Ovary (tissue), 3 donors: ENCODE data around the gene ADAMTS14.

Experiments used
- EP300 ChIP-seq: sonication (generic); formaldehyde crosslinking; IDR thresholded peaks from one replicate; pipeline ENCODE4 v1.6.1; 2017; ENCODE audit warnings: antibody characterized with exemption
- POLR2A ChIP-seq: fragments of 450-650 bp; IDR thresholded peaks from one replicate; pipeline ENCODE4 v1.6.1; 2017; ENCODE audit warnings: antibody characterized with exemption, mild to moderate bottlenecking, moderate library complexity
- TF ChIP-seq, protein P1 (sequence below), 3 donors: fragments of 450-650 bp in 2 of 3; fragments of 200-600 bp in 1 of 3; IDR thresholded peaks; one replicate each; pipeline versions ENCODE4 v1.5.1 to v1.8.0; 2016 to 2022; ENCODE audit warnings: antibody characterized with exemption in 3 of 3, mild to moderate bottlenecking in 1 of 3
- donor health status: DM: no; HTN: no; CAD: no.

DNA sequence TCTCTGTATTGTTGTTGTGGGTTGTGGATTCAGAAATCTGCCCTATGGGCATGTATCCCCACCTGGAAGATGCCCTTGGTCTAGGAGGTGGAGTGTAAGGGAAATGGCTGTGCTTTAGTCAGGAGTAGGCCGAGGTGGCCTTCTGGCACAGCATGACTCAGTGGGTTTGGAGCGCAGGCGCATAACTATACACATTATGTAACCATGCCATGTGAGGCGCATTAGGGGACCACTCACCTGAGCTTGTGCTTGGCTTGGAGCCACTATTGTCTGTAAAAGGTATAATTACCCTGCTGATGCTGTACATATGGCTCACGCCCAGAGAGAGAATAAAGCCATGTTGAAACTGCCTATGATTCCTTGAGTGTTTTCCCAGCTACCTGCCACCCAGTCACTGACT is 20.6 kb upstream of the ADAMTS14 start:
- TF ChIP-seq, protein P1, sequence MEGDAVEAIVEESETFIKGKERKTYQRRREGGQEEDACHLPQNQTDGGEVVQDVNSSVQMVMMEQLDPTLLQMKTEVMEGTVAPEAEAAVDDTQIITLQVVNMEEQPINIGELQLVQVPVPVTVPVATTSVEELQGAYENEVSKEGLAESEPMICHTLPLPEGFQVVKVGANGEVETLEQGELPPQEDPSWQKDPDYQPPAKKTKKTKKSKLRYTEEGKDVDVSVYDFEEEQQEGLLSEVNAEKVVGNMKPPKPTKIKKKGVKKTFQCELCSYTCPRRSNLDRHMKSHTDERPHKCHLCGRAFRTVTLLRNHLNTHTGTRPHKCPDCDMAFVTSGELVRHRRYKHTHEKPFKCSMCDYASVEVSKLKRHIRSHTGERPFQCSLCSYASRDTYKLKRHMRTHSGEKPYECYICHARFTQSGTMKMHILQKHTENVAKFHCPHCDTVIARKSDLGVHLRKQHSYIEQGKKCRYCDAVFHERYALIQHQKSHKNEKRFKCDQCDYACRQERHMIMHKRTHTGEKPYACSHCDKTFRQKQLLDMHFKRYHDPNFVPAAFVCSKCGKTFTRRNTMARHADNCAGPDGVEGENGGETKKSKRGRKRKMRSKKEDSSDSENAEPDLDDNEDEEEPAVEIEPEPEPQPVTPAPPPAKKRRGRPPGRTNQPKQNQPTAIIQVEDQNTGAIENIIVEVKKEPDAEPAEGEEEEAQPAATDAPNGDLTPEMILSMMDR (IDR thresholded peaks at IDR 0.05): no peak
- TF ChIP-seq POLR2A: no peak
- TF ChIP-seq EP300: no peak
